Stimulated activated CD4-positive, alpha-beta T cell treated with anti-CD3 and anti-CD28 coated beads, Interleukin-15, amount 100 ng/mL, for 1 hour (primary cell): ENCODE data around the gene PPP1R17.

Experiments
- DNase-seq, 2 donors: peaks; one replicate each; pipeline ENCODE4 v3.0.0-alpha.2; 2020; ENCODE audit warnings: low read depth in 1 of 2, low spot score in 1 of 2

PPP1R17 gene

DNA sequence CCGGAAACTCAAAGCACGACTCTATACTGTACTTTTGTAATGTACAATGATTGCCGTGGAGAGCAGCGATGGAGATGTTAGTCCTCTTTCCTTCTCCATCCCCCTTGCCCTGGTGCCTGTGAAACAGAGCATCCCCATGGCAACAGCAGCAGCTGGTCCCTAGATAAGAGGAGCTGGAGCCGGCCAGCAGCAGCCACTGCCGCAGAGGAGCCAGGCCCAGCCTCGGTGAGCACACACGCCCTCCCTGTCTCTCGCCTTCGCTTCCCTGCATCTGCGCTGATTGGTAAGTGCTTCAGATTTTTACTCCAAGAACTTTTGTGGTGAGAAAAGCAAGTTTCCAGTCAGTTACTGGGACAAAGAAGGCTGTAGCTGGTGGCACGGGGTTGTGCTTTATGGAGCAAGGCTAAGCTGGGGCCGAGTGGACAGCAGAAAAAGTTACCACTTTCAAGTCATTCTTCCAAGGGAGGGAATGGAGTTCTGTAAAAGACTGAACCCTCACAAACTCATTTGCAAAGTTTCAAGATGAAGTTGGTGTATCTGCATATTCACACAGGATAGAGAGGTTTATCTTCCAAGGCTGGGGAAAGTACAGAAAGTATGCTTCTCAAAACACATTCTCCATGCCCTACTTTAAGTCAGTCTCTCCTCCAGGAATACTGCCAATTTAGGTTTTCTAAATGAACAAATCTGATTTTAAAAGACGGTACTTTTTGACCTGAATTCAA is at the start of gene PPP1R17:
Gene PPP1R17, plus strand, starts transcription at position 192 of the 725 bp plus-strand sequence. CDS start 5,227 bp downstream, outside the sequence.
- DNase-seq = no peak

DNA sequence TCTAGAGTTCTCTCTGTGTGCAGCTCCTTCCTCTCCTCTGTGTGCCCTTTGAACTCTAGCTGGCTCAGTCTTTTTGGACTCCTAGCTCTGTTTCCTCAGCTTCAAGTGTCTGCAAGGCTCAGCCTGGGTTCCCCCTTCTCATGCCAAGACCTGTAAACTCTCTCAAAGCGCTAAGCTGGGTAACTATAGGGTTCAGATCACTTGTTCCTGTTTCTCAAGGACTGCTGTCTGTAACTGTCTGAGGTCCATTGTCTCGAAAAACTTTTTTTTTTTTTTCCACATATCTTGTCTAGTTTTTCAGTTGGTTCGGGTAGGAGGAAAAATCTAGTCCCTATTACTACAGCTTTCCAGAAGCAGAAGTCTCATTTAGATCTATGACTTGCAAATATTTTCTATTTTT is 46.6 kb upstream of the PPP1R17 start:
- DNase-seq = no peak

DNA sequence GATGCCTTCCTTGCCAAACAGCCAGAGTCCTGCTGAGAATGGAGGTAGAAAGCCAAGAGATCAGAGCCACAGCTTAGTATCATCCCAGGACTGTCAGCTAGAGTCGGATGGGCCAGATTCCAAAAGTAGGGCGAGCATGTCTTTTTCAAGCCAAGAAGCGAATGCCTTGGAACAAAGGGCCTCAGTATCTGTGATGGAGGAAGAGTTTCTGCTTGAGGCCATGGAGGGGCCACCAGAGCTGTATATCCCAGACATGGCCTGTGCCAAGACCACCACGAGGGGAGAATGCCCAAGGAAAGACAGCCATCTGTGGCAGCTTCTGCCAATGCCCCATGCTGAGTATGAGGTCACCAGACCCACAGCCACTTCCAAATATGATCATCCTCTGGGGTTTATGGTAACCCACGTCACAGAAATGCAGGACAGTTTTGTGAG is 44.3 kb upstream of the PPP1R17 start:
- DNase-seq = no peak

DNA sequence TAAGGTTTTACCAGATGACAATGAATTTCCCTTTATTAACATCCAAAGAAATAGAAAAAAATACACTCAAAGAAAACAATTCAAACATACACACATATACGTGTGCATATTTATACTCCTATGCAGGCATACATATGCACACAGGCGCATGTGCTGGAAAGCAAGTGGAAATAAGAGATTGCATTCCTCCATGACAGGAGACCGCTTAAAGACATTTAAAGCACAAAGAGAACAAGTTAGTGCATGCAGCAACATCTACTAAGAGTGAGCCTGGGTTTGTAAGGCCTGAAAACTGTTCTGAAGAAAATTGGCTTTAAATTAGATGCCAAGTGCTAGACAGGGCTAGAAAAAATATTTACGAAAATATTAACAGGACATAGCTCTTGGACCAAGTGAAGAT is 40.1 kb upstream of the PPP1R17 start:
- no peak for DNase-seq

DNA sequence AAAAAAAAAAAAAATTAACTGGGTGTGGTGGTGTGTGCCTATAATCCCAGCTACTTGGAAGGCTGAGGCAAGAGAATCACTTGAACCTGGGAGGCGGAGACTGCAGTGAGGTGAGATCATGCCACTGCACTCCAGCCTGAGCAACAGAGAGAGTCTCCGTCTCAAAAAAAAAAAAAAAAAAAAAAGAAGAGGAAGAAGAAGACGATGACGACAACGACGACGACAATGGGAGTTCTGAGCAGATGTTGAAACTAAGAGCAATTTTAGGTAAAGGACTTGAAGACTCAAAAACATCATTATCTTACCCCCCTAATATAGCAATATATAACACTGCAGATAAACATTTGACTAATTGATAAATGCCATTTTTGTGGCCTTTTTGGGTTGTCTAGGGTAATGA is 39.5 kb upstream of the PPP1R17 start:
- no peak for DNase-seq

DNA sequence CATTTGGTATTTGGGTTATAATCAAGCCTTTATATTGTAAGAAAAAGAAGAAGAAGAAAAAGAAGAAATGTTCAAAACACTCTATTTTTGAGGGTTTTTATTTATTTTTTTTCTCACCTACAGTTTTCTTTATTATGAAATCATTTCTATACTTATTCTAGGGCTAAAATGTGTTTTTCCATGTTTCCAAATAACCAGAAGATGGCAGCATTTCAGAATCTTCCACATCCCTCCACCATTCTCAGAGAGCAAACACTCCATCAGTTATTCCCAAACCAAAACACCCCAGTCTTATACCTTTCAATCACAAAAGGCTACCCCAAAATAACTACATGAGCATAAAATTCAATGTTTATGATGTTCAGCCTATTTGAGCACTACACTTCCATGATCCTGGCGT is 38.7 kb upstream of the PPP1R17 start:
- no peak for DNase-seq

DNA sequence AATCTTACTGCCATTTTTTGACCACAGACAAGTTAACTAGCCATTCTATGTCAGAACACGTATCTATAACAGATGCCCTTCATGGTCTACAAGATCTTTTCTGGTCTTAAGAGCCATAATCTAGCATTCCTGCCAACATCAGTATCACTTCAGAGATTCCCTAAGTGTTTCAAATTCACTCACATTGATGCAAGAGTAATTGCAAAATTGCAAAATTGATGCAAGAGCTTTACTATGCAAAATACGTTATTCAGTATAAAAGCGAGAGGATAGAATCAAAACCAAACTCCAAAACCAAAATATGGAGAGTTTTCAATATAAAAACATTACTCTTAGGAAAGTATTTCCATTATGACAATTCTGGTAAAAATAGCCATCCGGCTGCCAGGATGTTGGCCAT is 38.1 kb upstream of the PPP1R17 start:
- DNase-seq = no peak

DNA sequence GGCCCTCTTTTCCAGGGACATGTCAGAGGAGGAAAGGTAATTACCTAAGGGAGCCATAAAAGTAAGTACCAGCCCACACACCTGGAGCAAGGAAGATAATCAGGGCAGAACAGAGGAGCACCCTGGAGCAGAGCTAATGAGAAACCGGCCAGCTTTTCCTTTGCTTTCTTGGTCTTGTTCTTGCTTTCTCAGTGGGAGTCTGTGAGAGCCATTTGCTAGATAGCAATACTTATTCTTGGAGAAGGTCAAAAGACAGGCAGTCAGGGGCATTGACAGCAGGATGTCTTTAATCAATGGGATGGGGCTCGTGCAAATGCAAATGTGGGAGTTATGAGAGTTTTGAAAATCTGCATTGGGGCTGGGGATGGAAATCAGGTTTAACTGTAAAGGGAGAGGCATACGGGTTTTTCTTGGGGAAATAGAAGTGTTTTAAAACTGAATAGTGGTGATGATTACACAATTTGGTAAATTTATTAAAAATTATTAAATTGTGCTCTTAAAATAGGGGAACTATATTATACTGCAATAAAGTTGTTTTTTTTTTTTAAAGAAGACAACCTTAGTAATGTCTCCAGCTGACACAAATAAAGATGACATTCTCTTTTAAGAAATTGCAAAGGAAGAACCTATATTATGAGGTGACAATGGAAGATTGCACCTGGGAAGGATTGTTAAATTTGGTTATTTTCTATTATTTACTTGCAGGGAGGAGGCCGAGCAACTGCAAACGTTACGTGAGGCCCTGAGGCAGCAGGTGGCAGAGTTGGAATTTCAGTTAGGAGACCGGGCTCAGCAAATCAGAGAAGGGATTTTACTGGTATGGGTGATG is 35.6 kb upstream of the PPP1R17 start:
- DNase-seq = no peak

DNA sequence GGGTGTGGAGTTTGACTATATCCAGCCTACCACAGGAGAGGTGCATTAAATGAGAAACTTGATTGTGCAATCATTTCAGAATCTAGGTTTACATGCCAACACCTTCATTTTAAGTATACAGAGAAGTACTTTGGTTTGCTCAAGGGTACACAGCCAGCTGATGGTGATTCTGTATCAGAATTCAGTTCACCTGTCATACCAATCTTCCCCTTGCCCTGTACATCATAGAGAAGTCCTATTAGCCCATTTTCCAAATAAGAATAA is 35.0 kb upstream of the PPP1R17 start:
- DNase-seq = no peak

DNA sequence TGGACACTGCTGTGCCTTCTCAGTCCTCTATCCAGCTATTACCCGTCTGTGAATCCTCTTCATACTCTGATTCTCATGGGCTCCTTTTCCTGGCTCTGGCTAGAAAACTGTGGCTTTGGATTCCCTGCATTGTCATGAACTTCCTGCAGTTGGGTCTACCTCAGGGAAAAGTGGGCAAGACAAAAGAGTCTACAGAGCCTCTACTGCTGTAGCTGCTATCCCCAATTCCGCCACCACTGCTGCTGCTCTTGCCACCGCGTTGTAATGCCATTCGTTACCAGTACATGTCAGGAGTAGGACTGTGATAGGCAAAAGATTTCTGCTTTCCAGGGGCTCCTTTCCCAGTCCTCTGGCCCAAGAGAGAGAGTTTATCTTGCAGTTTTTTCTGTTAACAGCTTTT is 23.9 kb upstream of the PPP1R17 start:
- no peak for DNase-seq

DNA sequence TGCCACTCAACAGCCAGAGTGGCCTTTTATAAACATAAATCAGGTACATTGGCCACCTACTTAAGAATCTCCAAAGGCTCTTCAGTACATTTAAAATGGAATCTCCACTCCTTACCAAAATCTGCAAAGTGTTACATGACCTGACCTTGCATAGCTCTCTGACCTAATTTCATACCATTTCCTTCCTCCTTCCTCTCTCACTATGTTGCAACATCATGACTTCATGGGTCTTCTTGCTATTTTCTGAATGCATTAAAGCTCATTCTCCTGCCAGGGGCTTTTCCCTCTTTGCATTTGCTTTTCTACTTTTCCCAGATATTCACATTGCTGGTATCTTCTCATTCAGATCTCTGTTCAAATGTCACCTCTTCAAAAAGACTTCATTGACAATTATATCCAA is 22.1 kb upstream of the PPP1R17 start:
- DNase-seq = no peak

DNA sequence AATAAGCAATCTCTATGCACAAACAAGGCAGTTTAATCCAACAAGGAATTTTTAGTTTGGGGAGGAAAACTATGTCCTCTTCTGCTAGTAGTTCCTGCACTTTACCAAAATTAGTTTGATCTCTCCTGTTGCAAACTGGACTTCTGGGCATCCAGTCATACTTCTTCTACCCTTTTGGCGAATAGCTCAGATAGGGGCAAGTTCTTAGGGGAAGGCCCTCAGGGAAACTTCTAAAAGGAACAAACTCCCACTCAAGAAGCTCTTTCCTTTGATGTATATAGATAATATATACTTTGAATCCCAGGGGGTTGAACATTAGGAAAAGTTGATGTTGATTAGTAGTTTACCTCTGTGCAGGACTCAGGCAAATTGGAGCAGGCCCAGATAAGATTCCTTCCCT is 21.5 kb upstream of the PPP1R17 start:
- DNase-seq = no peak

DNA sequence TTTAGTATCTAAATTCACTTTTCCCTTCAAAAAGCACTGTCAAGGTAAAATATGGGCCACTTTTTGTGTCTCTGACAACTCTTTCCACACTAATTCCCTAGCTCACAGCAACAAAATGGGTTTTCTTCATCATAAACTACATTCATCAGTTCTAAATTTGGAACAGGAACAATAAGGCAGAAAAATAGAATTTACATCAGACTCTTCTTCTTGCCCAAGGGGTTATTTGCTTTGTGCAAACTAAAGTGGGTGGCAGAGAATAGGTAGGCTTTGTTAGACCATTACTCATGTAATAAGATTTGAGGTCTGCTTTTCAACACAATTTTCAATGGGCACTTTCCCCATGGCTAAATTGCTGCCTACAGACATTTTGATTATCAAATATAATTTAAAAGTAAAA is 17.6 kb upstream of the PPP1R17 start:
- no peak for DNase-seq

DNA sequence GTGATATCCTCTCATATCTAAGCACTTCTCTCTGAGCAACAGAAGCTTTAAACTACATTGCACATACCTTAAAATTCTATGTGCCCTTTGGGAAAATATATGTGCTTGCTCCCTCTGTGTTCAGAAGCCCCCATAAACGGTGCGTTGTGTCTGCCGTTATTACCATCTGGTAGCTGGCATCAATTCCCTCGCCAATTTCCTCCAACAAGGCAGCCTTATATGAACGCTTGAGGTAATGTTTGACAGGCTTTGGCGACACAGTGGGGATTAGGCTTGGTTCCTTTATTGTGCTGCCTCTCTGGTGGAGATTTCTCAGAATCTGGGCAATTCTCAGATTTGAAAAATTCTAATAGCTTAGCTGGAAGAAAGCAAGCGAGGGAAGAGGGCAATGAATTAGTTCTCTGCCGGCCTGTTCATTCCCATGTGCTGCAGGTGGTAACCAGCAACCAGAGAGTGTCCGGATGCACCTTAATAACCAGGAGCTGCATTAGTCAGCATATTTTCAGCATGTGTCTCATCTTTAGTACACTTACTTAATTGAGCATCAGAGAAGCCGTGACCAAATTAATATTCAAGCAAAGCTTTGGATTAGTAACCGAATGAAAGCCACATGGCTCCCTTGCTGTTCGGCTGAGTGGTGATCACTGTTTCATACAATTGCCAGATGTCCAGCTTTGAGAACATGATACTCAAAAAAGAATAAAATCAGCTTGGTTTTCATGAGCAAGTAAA is 7.3 kb upstream of the PPP1R17 start:
- DNase-seq = no peak

DNA sequence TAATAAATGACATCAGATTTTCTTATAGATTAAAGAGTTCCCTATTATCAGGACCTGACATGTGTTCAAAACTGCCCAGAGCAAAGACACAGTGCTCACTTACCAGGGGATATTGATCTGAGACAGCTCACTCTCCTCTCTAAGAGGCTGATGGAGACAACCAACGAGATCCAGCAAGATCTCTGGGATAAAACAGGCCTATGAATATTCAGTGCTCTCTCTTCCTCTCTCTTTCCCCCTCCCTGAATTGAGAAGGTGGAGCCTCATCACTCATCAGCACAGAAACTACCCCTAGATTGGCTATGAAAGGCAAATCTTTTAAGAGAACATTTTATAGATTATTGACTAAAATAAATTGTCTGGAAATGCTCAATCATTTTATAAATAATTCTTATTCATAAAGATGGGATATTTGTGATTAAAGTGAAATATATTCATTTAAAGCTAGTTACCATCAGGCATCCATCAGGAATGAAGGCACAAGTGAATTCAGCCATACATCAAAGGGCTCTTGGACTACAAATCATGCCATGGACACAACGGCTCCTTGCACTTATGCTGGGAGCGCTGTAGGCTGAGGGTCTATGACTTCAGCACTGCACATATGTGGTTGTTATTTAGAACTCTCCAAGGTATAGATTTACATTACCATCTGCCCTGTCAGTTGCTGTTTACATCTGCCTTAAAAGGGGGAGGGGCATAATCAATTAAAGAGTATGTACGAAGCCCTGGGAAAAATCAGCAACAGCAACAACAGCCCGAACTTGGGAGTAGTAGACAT is 3.4 kb upstream of the PPP1R17 start:
- no peak for DNase-seq

DNA sequence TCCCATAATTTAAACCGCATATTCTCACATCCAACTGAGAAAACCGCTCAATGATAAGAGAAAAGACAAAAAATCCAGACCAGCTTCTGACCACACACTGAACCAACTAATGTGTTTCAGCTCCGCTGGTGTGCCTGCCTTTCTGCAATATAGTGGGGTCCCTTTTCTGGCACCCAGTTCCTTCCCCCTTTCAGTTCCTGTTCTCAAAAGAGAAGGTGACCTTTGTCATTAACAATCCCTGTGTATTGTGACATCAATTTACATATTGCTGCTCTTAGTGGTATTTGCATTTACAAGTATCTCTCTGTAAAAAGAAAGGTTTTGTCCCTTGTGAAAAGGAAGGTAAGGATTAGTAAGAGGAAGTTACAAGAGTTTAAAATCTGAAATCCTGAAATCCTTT is 1.4 kb downstream of the PPP1R17 start:
- no peak for DNase-seq

DNA sequence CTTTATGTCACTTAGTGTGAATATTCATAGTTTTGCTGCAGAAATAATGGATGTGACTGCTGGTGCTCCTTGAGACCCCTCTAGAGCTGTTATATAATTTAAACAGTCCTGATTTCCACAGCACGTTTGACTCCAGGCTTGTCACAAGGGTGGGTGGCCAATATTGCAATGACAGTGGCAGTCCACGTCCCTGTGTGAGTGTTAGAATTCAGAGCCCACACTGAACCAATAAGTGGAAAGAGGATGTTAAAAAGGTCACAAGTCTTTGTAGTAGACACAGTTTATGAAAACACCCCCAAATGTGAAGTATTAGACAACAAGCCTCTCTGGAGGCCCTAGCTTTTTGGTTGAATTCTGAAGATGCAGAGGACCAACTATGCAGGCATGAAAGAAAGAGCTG is 2.0 kb downstream of the PPP1R17 start:
- DNase-seq = no peak

DNA sequence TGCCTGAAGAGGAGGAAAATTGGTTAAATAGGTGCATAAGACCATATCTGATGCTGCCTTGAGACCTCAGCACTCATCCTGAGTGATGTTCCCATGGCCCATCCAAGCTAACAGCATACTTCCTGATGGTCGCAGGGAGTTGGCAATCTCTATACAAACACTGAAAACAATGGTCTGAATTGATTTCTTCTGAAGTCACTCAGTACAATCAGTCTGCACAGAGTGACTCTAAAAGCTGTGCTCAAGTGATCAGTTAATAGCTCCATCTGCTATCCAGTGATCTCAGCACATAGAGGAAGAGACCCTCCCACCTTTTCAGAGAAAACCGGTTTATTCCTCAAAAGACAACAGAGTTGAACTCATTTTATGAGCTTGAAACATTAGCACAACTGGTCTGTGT is 3.9 kb downstream of the PPP1R17 start:
- DNase-seq = no peak

DNA sequence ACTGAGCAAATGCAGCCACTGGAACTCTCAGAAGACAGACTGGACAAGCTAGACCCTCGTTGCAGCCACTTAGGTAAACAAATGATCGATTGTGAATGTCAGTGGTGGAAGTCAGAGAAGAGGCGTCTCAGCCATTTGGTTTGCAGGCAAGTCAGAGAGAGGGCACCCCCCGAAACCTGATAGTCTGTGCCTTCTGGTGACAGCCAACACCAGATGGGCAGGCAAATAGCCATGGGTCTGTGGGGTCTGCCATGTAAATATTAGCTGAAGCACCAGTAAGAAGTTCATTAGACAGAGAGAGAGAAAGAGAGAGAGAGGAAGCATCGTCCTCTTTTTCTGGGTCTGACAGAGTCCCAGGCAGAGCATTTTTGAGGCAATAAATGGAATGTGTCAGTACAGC is 5.4 kb downstream of the PPP1R17 start:
- DNase-seq = no peak

DNA sequence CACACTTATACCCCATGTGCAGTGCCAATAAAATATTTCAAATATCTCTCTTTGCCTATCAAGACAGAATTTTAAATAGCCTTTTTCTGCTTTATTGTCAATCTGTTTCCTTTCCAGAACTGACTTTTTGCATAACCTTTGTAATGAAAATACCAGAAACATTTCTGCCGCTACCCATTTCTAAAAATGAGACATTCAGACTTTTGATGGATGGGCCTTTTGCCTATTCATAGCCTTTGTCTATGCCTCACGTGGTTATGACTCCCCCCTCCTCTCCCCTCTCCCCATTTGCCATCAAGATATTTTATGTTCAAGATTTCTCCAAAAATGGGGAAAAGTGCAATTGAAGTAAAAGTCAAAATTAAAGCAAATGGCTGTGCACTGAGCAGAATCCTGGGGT is 5.9 kb downstream of the PPP1R17 start:
- DNase-seq = no peak

DNA sequence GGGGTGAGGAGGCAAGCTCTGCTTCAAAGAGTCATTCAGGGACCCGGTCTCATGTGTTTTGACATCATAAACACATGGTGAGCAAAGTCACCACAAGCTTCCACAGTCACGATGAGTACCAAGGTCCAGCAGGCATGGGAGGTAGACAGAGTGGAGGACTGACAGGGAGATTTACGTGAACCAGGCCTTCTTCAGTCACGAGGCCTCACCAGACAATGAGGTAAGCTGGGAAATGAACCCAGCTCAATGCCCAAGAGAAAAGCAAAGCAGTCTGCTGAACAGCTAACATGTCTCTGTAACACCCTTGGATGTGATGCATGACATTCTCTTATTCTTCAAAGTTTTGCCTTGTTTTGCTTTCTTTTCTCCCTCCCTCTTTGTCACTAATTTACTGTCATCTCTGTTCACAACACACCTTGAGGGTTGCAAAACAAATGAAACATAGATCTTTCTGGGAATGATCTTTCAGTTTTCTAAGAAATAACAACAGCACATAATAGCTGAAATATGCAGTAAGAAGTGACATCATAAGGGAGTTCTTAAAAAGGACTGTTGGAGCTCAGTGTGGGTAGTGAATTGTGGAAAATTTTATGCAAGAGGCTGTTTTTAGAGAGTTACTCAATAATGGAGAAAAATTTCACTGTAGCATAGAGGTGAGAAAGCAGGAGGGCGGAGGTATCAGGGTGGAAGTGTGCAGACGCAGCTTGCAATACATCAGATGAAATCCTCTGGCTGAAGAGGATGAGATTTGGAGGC is 9.0 kb downstream of the PPP1R17 start:
- DNase-seq = no peak
